ENCODE results near the gene CAAP1.

The CAAP1 gene

DNA sequence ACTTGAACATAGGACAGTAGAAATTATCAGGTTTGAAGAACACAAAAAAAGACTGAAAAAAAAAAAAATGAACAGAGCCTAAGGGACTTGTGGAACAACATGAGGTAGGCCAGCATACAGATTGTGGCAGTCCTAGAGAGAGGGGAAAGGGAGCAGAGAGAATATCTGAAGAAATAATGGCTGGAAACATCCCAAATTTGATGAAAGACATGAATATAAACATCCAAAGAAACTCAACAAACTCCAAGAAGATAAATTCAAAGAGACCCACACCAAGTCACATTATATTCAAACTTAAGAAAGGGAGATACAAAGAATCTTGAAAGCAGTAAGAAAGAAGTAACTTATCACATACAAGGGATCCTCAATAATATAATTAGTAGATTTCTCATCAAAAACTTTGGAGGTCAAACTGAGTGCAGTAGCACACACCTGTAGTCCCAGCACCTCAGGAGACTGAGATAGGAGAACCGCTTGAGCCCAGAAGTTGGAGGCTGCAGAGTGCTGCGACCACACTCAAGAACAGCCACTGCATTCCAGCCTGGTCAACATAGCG is 45.3 kb upstream of the CAAP1 start:
- Histone ChIP-seq H3K9me2 (ENCODE audit: low read depth, low read length) (no peaks in the 10 kb centered on the region), H2AFZ (ENCODE audit: low read length) (no peak overlapping the region), H3K4me1 (ENCODE audit: insufficient read depth, low read length, severe bottlenecking) (no peaks in the 10 kb centered on the region), H3K9ac (ENCODE audit: low read length) (no peak overlapping the region), H3K9me3 (ENCODE audit: low read length) (no peaks in the 10 kb centered on the region), H3K79me2 (ENCODE audit: insufficient read depth, low read length) (peaks cover 92% of the 10 kb centered on the region), H4K20me1 (ENCODE audit: insufficient read depth, low read length) (0 out of 2 replicates have a peak, but pooled peaks cover 3% of the 10 kb centered on the region), H3K4me3 (ENCODE audit: low read depth, low read length, poor library complexity, severe bottlenecking) (no peak overlapping the region), H3F3A (ENCODE audit: insufficient read depth, low read length) (no peaks in the 10 kb centered on the region), H3K27ac (ENCODE audit: low read depth, low read length, poor library complexity, severe bottlenecking) (no peak overlapping the region), H3K27me3 (ENCODE audit: insufficient read depth, low read length) (no peaks in the 10 kb centered on the region), H3K36me3 (ENCODE audit: insufficient read depth, low read length) (peaks cover 52% of the 10 kb centered on the region), H3K4me2 (ENCODE audit: low read length) (no peak overlapping the region)
- TF ChIP-seq, protein P1, sequence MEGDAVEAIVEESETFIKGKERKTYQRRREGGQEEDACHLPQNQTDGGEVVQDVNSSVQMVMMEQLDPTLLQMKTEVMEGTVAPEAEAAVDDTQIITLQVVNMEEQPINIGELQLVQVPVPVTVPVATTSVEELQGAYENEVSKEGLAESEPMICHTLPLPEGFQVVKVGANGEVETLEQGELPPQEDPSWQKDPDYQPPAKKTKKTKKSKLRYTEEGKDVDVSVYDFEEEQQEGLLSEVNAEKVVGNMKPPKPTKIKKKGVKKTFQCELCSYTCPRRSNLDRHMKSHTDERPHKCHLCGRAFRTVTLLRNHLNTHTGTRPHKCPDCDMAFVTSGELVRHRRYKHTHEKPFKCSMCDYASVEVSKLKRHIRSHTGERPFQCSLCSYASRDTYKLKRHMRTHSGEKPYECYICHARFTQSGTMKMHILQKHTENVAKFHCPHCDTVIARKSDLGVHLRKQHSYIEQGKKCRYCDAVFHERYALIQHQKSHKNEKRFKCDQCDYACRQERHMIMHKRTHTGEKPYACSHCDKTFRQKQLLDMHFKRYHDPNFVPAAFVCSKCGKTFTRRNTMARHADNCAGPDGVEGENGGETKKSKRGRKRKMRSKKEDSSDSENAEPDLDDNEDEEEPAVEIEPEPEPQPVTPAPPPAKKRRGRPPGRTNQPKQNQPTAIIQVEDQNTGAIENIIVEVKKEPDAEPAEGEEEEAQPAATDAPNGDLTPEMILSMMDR (IDR thresholded peaks at IDR 0.05; ENCODE audit: low read length), result no peak
- TF ChIP-seq EZH2 (IDR thresholded peaks at IDR 0.05; ENCODE audit: borderline replicate concordance, low read length), result no peak

DNA sequence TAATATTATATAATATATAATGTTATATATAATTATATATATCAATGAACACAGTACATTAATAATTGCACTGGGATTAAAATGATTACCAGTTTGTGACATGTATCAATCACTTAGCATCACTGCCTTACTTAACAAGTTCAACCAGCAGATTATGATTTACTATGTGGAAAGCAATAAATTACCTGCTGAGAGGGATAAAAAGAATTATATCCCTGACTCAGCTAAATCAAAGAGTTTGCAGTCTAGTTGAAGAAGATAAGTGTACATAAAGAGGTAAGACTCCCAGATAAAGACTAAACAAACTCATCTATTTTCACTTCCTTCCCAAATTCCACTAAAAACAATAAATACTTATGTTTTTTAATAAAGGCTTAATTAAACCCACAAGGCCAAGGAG is 43.2 kb upstream of the CAAP1 start:
- H4K20me1 ChIP-seq (ENCODE audit: insufficient read depth, low read length), result 0 out of 2 replicates have a peak, but pooled peaks cover 3% of the 10 kb centered on the region
- no peaks in the 10 kb centered on the region for H3K27me3 ChIP-seq (ENCODE audit: insufficient read depth, low read length)
- H3K4me2 ChIP-seq (ENCODE audit: low read length), result no peak overlapping the region
- TF ChIP-seq, protein P1 (IDR thresholded peaks at IDR 0.05; ENCODE audit: low read length), result no peak
- TF ChIP-seq EZH2 (IDR thresholded peaks at IDR 0.05; ENCODE audit: borderline replicate concordance, low read length), result no peak
- H3K4me1 ChIP-seq (ENCODE audit: insufficient read depth, low read length, severe bottlenecking), result no peaks in the 10 kb centered on the region
- no peaks in the 10 kb centered on the region for H3K9me2 ChIP-seq (ENCODE audit: low read depth, low read length)
- H3K79me2 ChIP-seq (ENCODE audit: insufficient read depth, low read length), result peaks cover 75% of the 10 kb centered on the region
- H3K9ac ChIP-seq (ENCODE audit: low read length), result no peak overlapping the region
- H3K27ac ChIP-seq (ENCODE audit: low read depth, low read length, poor library complexity, severe bottlenecking), result no peak overlapping the region
- no peaks in the 10 kb centered on the region for H3F3A ChIP-seq (ENCODE audit: insufficient read depth, low read length)
- H3K36me3 ChIP-seq (ENCODE audit: insufficient read depth, low read length), result peaks cover 66% of the 10 kb centered on the region
- no peaks in the 10 kb centered on the region for H3K9me3 ChIP-seq (ENCODE audit: low read length)
- H3K4me3 ChIP-seq (ENCODE audit: low read depth, low read length, poor library complexity, severe bottlenecking), result no peak overlapping the region
- no peak overlapping the region for H2AFZ ChIP-seq (ENCODE audit: low read length)

DNA sequence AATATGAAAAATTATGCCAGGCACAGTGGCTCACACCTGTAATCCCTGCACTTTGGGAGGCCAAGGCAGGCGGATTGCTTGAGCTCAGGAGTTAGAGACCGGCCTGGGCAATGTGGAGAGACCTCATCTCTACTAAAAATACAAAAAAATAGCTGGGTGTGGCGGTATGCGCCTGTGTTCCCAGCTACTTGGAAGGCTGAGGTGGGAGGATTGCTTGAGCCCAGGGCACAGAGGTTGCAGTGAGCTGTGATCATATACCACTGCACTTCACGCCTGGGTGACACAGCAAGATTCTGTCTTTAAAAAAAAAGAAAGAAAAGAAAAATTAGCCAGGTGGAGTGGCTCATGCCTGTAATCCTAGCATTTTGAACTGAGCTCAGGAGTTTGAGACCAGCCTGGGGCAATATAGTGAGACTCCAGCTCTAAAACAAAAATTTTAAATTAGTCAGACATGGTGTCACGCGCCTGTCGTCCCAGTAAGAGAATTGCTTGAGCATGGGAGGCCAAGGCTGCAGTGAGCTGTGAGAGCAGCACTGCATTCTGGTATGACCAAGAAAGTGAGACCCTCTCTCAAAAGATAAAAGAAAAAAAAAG is 36.4 kb upstream of the CAAP1 start:
- H2AFZ ChIP-seq (ENCODE audit: low read length), result no peak overlapping the region
- no peak overlapping the region for H3K4me3 ChIP-seq (ENCODE audit: low read depth, low read length, poor library complexity, severe bottlenecking)
- peaks cover 74% of the 10 kb centered on the region for H3K36me3 ChIP-seq (ENCODE audit: insufficient read depth, low read length)
- H3K27me3 ChIP-seq (ENCODE audit: insufficient read depth, low read length), result no peaks in the 10 kb centered on the region
- H3F3A ChIP-seq (ENCODE audit: insufficient read depth, low read length), result no peaks in the 10 kb centered on the region
- no peak overlapping the region for H3K4me2 ChIP-seq (ENCODE audit: low read length)
- H3K27ac ChIP-seq (ENCODE audit: low read depth, low read length, poor library complexity, severe bottlenecking), result no peak overlapping the region
- no peak overlapping the region for H3K9ac ChIP-seq (ENCODE audit: low read length)
- no peaks in the 10 kb centered on the region for H4K20me1 ChIP-seq (ENCODE audit: insufficient read depth, low read length)
- H3K4me1 ChIP-seq (ENCODE audit: insufficient read depth, low read length, severe bottlenecking), result no peaks in the 10 kb centered on the region
- no peak for TF ChIP-seq EZH2 (IDR thresholded peaks at IDR 0.05; ENCODE audit: borderline replicate concordance, low read length)
- TF ChIP-seq, protein P1 (IDR thresholded peaks at IDR 0.05; ENCODE audit: low read length), result no peak
- H3K79me2 ChIP-seq (ENCODE audit: insufficient read depth, low read length), result peaks cover 7% of the 10 kb centered on the region; the same call in 1 of the 2 replicates
- no peaks in the 10 kb centered on the region for H3K9me2 ChIP-seq (ENCODE audit: low read depth, low read length)
- no peaks in the 10 kb centered on the region for H3K9me3 ChIP-seq (ENCODE audit: low read length)
